Measurements from ENCODE around the gene HDAC2.
"Not testable (repeated sequence)": the region's sequence is repeated elsewhere in the genome, so short reads cannot be mapped to it uniquely, and the experiment has no call there.

Gene HDAC2

GRCh38 chr6:113995634-113996033 is 24.7 kb upstream of the HDAC2 start:
- Histone ChIP-seq H4K20me1 (ENCODE audit: insufficient read depth) (no peaks in the 10 kb centered on the region), H3K36me3 (ENCODE audit: insufficient read depth) (no peaks in the 10 kb centered on the region), H3K4me2 (peak overlapping the region; percentile 89), H3K27ac (peak overlapping the region; percentile 73), H3K79me2 (ENCODE audit: insufficient read depth, low read depth) (no peaks in the 10 kb centered on the region), H2AFZ (ENCODE audit: low read depth) (peak overlapping the region; percentile 49), H3K9ac (peak overlapping the region; percentile 44; the same call in 1 of the 2 replicates), H3K4me3 (IDR thresholded peaks at IDR 0.05; ENCODE audit: insufficient read depth, low read depth, low read length) (no peak overlapping the region), H3K27me3 (ENCODE audit: insufficient read depth, low read depth) (no peaks in the 10 kb centered on the region), H3K4me1 (ENCODE audit: low read depth, poor library complexity, severe bottlenecking) (peaks cover 15% of the 10 kb centered on the region)
- TF ChIP-seq, protein P1, sequence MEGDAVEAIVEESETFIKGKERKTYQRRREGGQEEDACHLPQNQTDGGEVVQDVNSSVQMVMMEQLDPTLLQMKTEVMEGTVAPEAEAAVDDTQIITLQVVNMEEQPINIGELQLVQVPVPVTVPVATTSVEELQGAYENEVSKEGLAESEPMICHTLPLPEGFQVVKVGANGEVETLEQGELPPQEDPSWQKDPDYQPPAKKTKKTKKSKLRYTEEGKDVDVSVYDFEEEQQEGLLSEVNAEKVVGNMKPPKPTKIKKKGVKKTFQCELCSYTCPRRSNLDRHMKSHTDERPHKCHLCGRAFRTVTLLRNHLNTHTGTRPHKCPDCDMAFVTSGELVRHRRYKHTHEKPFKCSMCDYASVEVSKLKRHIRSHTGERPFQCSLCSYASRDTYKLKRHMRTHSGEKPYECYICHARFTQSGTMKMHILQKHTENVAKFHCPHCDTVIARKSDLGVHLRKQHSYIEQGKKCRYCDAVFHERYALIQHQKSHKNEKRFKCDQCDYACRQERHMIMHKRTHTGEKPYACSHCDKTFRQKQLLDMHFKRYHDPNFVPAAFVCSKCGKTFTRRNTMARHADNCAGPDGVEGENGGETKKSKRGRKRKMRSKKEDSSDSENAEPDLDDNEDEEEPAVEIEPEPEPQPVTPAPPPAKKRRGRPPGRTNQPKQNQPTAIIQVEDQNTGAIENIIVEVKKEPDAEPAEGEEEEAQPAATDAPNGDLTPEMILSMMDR (conservative IDR thresholded peaks at IDR 0.05; ENCODE audit: low read depth, low read length): no peak

GRCh38 chr6:113994934-113995342 is 24.0 kb upstream of the HDAC2 start:
- peaks cover 15% of the 10 kb centered on the region for H3K4me1 ChIP-seq (ENCODE audit: low read depth, poor library complexity, severe bottlenecking)
- no peak overlapping the region; the same call in 1 of the 2 replicates for H3K9ac ChIP-seq
- H2AFZ ChIP-seq (ENCODE audit: low read depth): peak overlapping the region; percentile 49
- H3K79me2 ChIP-seq (ENCODE audit: insufficient read depth, low read depth): no peaks in the 10 kb centered on the region
- H3K36me3 ChIP-seq (ENCODE audit: insufficient read depth): no peaks in the 10 kb centered on the region
- peak overlapping the region; percentile 73 for H3K27ac ChIP-seq
- no peak overlapping the region for H3K4me3 ChIP-seq (IDR thresholded peaks at IDR 0.05; ENCODE audit: insufficient read depth, low read depth, low read length)
- no peaks in the 10 kb centered on the region for H4K20me1 ChIP-seq (ENCODE audit: insufficient read depth)
- TF ChIP-seq, protein P1 (conservative IDR thresholded peaks at IDR 0.05; ENCODE audit: low read depth, low read length): peak; percentile 79
- no peaks in the 10 kb centered on the region for H3K27me3 ChIP-seq (ENCODE audit: insufficient read depth, low read depth)
- peak overlapping the region; percentile 89 for H3K4me2 ChIP-seq

DNA sequence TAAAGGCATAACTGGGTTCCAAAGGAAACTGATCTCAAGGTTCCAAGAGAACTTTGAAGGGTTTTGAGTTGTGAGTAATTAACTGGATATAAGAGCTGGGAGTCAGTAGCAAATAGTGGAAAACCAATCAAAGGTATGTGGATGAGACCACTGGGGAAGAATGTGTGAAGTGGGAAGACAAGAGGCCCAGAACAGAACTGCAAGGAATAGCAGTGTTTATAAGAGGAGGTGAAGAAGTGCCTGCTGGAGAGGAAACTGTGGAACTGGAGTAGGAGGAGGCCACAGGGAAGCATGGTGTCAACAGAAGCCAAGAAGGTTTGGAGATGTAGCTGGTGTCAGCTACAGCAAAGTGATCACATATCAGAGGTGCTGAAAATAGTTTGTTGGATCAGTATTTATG is 18.7 kb upstream of the HDAC2 start:
- Histone ChIP-seq H3K27ac (no peak overlapping the region), H3K4me3 (IDR thresholded peaks at IDR 0.05; ENCODE audit: insufficient read depth, low read depth, low read length) (no peak overlapping the region), H3K79me2 (ENCODE audit: insufficient read depth, low read depth) (no peaks in the 10 kb centered on the region), H2AFZ (ENCODE audit: low read depth) (no peak overlapping the region), H3K36me3 (ENCODE audit: insufficient read depth) (no peaks in the 10 kb centered on the region), H4K20me1 (ENCODE audit: insufficient read depth) (no peaks in the 10 kb centered on the region), H3K9ac (no peak overlapping the region), H3K4me1 (ENCODE audit: low read depth, poor library complexity, severe bottlenecking) (no peaks in the 10 kb centered on the region), H3K27me3 (ENCODE audit: insufficient read depth, low read depth) (no peaks in the 10 kb centered on the region), H3K4me2 (no peak overlapping the region)
- TF ChIP-seq, protein P1 (conservative IDR thresholded peaks at IDR 0.05; ENCODE audit: low read depth, low read length): no peak

DNA sequence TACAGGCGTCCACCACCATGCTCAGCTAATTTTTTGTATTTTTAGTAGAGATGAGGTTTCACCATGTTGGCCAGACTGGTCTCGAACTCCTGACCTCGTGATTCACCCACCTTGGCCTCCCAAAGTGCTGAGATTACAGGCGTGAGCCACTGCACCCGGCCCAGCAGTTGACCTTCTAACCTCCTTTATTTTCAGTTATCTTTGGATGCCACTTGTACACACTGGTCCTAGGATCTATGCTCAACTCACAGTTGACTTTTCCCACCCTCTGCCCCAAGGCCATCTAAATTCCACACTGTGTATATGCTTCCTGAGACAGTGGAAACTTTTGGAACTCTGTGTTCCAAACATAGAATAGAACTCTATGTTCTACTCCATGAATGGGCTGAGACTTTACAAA is 11.7 kb upstream of the HDAC2 start:
- not testable (repeated sequence) for H4K20me1 ChIP-seq (ENCODE audit: insufficient read depth); H3K79me2 ChIP-seq (ENCODE audit: insufficient read depth, low read depth); H3K9ac ChIP-seq; H3K27ac ChIP-seq; H3K4me3 ChIP-seq (IDR thresholded peaks at IDR 0.05; ENCODE audit: insufficient read depth, low read depth, low read length); H3K27me3 ChIP-seq (ENCODE audit: insufficient read depth, low read depth); H3K4me1 ChIP-seq (ENCODE audit: low read depth, poor library complexity, severe bottlenecking); H3K4me2 ChIP-seq; H2AFZ ChIP-seq (ENCODE audit: low read depth); H3K36me3 ChIP-seq (ENCODE audit: insufficient read depth)

GRCh38 chr6:113982055-113982550 is 11.2 kb upstream of the HDAC2 start:
- no peak overlapping the region for H3K27ac ChIP-seq
- TF ChIP-seq, protein P1 (conservative IDR thresholded peaks at IDR 0.05; ENCODE audit: low read depth, low read length): no peak

More at GRCh38 chr6:113982055-113982550, 11.2 kb upstream of the HDAC2 start:
- Histone ChIP-seq H3K36me3 (ENCODE audit: insufficient read depth) (no peaks in the 10 kb centered on the region), H3K79me2 (ENCODE audit: insufficient read depth, low read depth) (no peaks in the 10 kb centered on the region), H3K4me3 (IDR thresholded peaks at IDR 0.05; ENCODE audit: insufficient read depth, low read depth, low read length) (no peak overlapping the region), H4K20me1 (ENCODE audit: insufficient read depth) (no peaks in the 10 kb centered on the region), H3K27me3 (ENCODE audit: insufficient read depth, low read depth) (no peaks in the 10 kb centered on the region), H3K4me2 (no peak overlapping the region), H2AFZ (ENCODE audit: low read depth) (no peak overlapping the region), H3K9ac (no peak overlapping the region), H3K4me1 (ENCODE audit: low read depth, poor library complexity, severe bottlenecking) (no peaks in the 10 kb centered on the region)
